Measurements from ENCODE around the gene TLR1. TPM values are rescaled to one million over a fixed set of nuclear protein-coding genes. Genes with fewer than 3 reads are reported as not detected.

Gene TLR1
- total RNA-seq, 1 experiment from 2014 or later: 103 TPM

GRCh38 chr4:38752941-38753806, 51.4 kb downstream of the TLR1 start:
- H3K79me2 ChIP-seq (ENCODE audit: low read length): no peaks in the 10 kb centered on the region
- H3K9ac ChIP-seq (ENCODE audit: low read length): no peak overlapping the region
- H3K4me3 ChIP-seq (ENCODE audit: low read length): no peak overlapping the region
- H3K9me2 ChIP-seq (replicated peaks; ENCODE audit: insufficient read depth, low read length): no peaks in the 10 kb centered on the region
- no peaks in the 10 kb centered on the region for H3K9me3 ChIP-seq (ENCODE audit: low read length)
- H3K27ac ChIP-seq (ENCODE audit: low read length): no peak overlapping the region
- H3K36me3 ChIP-seq (ENCODE audit: insufficient read depth, low read length): no peaks in the 10 kb centered on the region
- H3K4me1 ChIP-seq (ENCODE audit: low read length): peaks cover 12% of the 10 kb centered on the region
- H3K27me3 ChIP-seq (ENCODE audit: low read length): no peaks in the 10 kb centered on the region
- DNase-seq: no peak
- H2AFZ ChIP-seq (ENCODE audit: low read length): no peak overlapping the region
- no peak overlapping the region for H3K4me2 ChIP-seq (ENCODE audit: low read depth, low read length, poor library complexity, severe bottlenecking)
- no peaks in the 10 kb centered on the region for H4K20me1 ChIP-seq (ENCODE audit: insufficient read depth, low read depth, low read length)

- H3K9me3 ChIP-seq (ENCODE audit: low read length): no peaks in the 10 kb centered on the region; the same call in 1 of the 2 replicates
- H3K4me2 ChIP-seq (ENCODE audit: low read depth, low read length, poor library complexity, severe bottlenecking): no peak overlapping the region
- H3K9me2 ChIP-seq (replicated peaks; ENCODE audit: insufficient read depth, low read length): no peaks in the 10 kb centered on the region
- H3K27ac ChIP-seq (ENCODE audit: low read length): no peak overlapping the region
- H3K27me3 ChIP-seq (ENCODE audit: low read length): no peaks in the 10 kb centered on the region
- peaks cover 5% of the 10 kb centered on the region for H3K4me1 ChIP-seq (ENCODE audit: low read length)
- no peak for DNase-seq
- no peaks in the 10 kb centered on the region for H3K36me3 ChIP-seq (ENCODE audit: insufficient read depth, low read length)
- no peak overlapping the region for H3K9ac ChIP-seq (ENCODE audit: low read length)
- H3K79me2 ChIP-seq (ENCODE audit: low read length): no peaks in the 10 kb centered on the region
- no peaks in the 10 kb centered on the region for H4K20me1 ChIP-seq (ENCODE audit: insufficient read depth, low read depth, low read length)
- H3K4me3 ChIP-seq (ENCODE audit: low read length): no peak overlapping the region
- H2AFZ ChIP-seq (ENCODE audit: low read length): no peak overlapping the region
These were observed 52.1 kb downstream of the TLR1 start for GRCh38 chr4:38752372-38752940.

DNA sequence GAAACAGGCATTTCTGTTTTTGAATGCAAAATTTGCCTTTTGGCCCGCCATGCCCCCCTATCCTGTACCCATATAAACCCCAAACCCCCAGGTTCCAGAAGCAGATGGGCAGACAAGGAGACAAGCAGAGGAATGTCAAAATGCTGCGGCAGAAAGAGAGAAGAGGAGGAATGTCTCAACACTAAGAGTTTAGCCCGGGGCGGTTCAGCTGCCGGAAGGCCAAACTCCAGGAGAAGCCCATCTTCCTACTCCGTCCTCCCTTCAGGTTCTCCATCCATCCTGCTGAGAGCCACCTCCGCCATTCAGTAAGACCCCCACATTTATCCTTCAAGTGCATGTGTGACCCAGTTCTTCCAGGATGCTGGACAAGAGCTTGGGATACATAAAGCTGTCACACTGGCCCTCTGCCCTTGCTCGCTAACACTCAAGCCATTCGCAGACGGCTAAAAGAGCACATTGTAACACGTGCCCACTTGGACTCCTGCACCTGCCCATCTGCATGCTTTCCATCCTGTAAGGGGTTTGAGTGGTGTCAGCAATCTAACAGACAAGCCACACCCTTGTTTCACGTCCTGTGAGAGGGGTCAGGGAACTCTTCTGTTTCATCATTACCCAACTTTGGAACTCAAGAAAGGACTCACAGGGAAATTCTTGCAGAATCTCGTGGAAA, 53.1 kb downstream of the TLR1 start:
- no peaks in the 10 kb centered on the region for H3K79me2 ChIP-seq (ENCODE audit: low read length)
- H3K4me3 ChIP-seq (ENCODE audit: low read length): no peak overlapping the region
- H3K9me3 ChIP-seq (ENCODE audit: low read length): no peaks in the 10 kb centered on the region; the same call in 1 of the 2 replicates
- no peak overlapping the region for H3K9ac ChIP-seq (ENCODE audit: low read length)
- no peaks in the 10 kb centered on the region for H3K4me1 ChIP-seq (ENCODE audit: low read length)
- no peaks in the 10 kb centered on the region for H3K27me3 ChIP-seq (ENCODE audit: low read length)
- H3K27ac ChIP-seq (ENCODE audit: low read length): no peak overlapping the region
- H3K4me2 ChIP-seq (ENCODE audit: low read depth, low read length, poor library complexity, severe bottlenecking): no peak overlapping the region
- DNase-seq: no peak
- no peaks in the 10 kb centered on the region for H3K36me3 ChIP-seq (ENCODE audit: insufficient read depth, low read length)
- no peaks in the 10 kb centered on the region for H4K20me1 ChIP-seq (ENCODE audit: insufficient read depth, low read depth, low read length)
- H2AFZ ChIP-seq (ENCODE audit: low read length): no peak overlapping the region
- H3K9me2 ChIP-seq (replicated peaks; ENCODE audit: insufficient read depth, low read length): no peaks in the 10 kb centered on the region

- Histone ChIP-seq H3K4me3 (ENCODE audit: low read length) (no peak overlapping the region), H3K4me1 (ENCODE audit: low read length) (no peaks in the 10 kb centered on the region), H4K20me1 (ENCODE audit: insufficient read depth, low read depth, low read length) (no peaks in the 10 kb centered on the region), H3K27ac (ENCODE audit: low read length) (no peak overlapping the region), H2AFZ (ENCODE audit: low read length) (no peak overlapping the region), H3K9ac (ENCODE audit: low read length) (no peak overlapping the region), H3K4me2 (ENCODE audit: low read depth, low read length, poor library complexity, severe bottlenecking) (no peak overlapping the region), H3K9me3 (ENCODE audit: low read length) (no peaks in the 10 kb centered on the region; the same call in 1 of the 2 replicates), H3K9me2 (replicated peaks; ENCODE audit: insufficient read depth, low read length) (no peaks in the 10 kb centered on the region), H3K79me2 (ENCODE audit: low read length) (no peaks in the 10 kb centered on the region), H3K27me3 (ENCODE audit: low read length) (no peaks in the 10 kb centered on the region), H3K36me3 (ENCODE audit: insufficient read depth, low read length) (no peaks in the 10 kb centered on the region)
- no peak for DNase-seq
These were observed 55.3 kb downstream of the TLR1 start for GRCh38 chr4:38749336-38749735.

- no peaks in the 10 kb centered on the region for H4K20me1 ChIP-seq (ENCODE audit: insufficient read depth, low read depth, low read length)
- no peak overlapping the region for H2AFZ ChIP-seq (ENCODE audit: low read length)
- no peaks in the 10 kb centered on the region for H3K36me3 ChIP-seq (ENCODE audit: insufficient read depth, low read length)
- H3K4me2 ChIP-seq (ENCODE audit: low read depth, low read length, poor library complexity, severe bottlenecking): no peak overlapping the region
- no peak overlapping the region for H3K4me3 ChIP-seq (ENCODE audit: low read length)
- H3K27me3 ChIP-seq (ENCODE audit: low read length): no peaks in the 10 kb centered on the region
- DNase-seq: no peak
- no peaks in the 10 kb centered on the region for H3K9me2 ChIP-seq (replicated peaks; ENCODE audit: insufficient read depth, low read length)
- peaks cover 8% of the 10 kb centered on the region; the same call in 1 of the 2 replicates for H3K4me1 ChIP-seq (ENCODE audit: low read length)
- no peak overlapping the region for H3K9ac ChIP-seq (ENCODE audit: low read length)
- H3K27ac ChIP-seq (ENCODE audit: low read length): no peak overlapping the region
- no peaks in the 10 kb centered on the region for H3K79me2 ChIP-seq (ENCODE audit: low read length)
- no peaks in the 10 kb centered on the region; the same call in 1 of the 2 replicates for H3K9me3 ChIP-seq (ENCODE audit: low read length)
These were observed 57.0 kb downstream of the TLR1 start for GRCh38 chr4:38747629-38748028.

Small RNAs within 50 kb of the gene (small RNA-seq; reads per million reads assigned to genes)
- not detected for gene RNA5SP158

Other genes starting within 250 kb of the TLR1 start
- gene KLF3, start 140.6 kb downstream of the TLR1 start, total RNA-seq (2014; rRNA removed; shearing (Covaris generic); ENCODE audit: low replicate concordance): not detected in 2 replicates
- 48.5 and 142 TPM in 2 replicates for gene TLR10, start 21.8 kb downstream of the TLR1 start, total RNA-seq (2014; rRNA removed; shearing (Covaris generic); ENCODE audit: low replicate concordance)
- gene TLR6, start 52.0 kb upstream of the TLR1 start, total RNA-seq (2014; rRNA removed; shearing (Covaris generic); ENCODE audit: low replicate concordance): 12.4 and 39.9 TPM in 2 replicates
- 1.6 and 4.1 TPM in 2 replicates for gene FAM114A1, start 63.0 kb upstream of the TLR1 start, total RNA-seq (2014; rRNA removed; shearing (Covaris generic); ENCODE audit: low replicate concordance)
- gene TMEM156, start 227.6 kb upstream of the TLR1 start, total RNA-seq (2014; rRNA removed; shearing (Covaris generic); ENCODE audit: low replicate concordance): 152 and 240 TPM in 2 replicates

All from Karpas-422 (cell line).